GM12875 (cell line): ENCODE results near the gene UBXN7.

Experiments
- H3K4me3 ChIP-seq: one replicate; pipeline ENCODE4 v1.5.1; 2011; ENCODE audit warnings: low read depth, low read length, control low read depth
- TF ChIP-seq, protein P1 (sequence below): IDR thresholded peaks from 2 replicates; pipeline ENCODE4 v1.5.1; 2011; ENCODE audit warnings: low read depth, mild to moderate bottlenecking, control low read depth, inconsistent platforms, low read length, moderate library complexity, borderline replicate concordance; ENCODE audit not compliant: insufficient read depth

UBXN7 gene

DNA sequence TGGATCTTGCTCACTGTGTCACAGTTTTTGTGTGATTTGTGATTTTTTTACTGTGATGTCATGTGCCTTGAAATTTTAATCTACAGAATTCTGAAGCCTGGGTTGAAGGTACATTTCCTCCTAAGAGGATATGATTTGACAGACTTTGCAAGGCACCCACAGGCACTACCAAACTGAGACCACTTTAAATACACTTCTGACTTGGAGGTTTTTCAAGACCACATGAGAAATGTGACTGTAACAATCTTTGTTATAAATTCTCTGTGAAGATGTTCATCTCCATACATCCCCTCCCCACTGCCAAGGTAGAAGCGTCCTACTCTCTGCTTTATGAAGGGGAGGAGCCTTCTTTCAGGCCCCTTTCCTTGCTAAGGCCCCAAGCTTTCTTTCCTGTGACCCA, 22.8 kb downstream of the UBXN7 start:
- H3K4me3 ChIP-seq = no peak overlapping the region
- TF ChIP-seq, protein P1, sequence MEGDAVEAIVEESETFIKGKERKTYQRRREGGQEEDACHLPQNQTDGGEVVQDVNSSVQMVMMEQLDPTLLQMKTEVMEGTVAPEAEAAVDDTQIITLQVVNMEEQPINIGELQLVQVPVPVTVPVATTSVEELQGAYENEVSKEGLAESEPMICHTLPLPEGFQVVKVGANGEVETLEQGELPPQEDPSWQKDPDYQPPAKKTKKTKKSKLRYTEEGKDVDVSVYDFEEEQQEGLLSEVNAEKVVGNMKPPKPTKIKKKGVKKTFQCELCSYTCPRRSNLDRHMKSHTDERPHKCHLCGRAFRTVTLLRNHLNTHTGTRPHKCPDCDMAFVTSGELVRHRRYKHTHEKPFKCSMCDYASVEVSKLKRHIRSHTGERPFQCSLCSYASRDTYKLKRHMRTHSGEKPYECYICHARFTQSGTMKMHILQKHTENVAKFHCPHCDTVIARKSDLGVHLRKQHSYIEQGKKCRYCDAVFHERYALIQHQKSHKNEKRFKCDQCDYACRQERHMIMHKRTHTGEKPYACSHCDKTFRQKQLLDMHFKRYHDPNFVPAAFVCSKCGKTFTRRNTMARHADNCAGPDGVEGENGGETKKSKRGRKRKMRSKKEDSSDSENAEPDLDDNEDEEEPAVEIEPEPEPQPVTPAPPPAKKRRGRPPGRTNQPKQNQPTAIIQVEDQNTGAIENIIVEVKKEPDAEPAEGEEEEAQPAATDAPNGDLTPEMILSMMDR = no peak

DNA sequence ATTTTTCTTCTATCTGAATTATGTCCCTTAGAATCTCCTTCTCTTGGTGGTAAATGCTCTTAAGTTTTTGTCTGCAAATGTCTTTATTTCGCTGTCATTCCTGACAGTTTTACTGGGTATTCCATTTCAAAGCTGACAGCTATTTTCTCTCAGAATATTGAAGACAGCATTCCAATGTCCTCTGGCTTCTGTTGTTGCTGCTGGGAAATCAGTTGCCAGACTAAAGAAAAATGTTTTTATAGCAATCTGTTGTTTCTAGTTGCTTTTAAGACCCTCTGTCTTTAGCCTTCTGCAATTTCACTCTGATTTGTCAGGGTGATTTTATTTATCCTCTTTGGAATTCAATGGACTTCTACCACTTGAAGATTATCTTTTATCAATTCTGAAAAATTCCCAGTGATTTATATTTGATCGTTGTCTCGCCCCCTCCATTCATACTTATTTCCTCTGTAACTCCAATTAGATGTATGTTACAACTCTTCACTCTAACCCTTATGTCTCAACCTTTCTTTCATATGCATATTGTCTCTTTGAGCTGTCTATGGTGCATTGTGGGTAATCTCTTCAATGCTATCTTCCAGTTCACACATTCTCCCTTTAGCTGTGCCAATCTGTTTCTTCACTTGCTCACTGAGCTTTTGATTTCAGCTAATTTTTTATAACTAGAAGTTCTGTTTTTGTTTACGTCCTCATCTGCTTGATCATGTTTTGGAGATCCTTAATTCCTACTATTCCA, 23.5 kb downstream of the UBXN7 start:
- TF ChIP-seq, protein P1 = no peak
- no peak overlapping the region for H3K4me3 ChIP-seq

DNA sequence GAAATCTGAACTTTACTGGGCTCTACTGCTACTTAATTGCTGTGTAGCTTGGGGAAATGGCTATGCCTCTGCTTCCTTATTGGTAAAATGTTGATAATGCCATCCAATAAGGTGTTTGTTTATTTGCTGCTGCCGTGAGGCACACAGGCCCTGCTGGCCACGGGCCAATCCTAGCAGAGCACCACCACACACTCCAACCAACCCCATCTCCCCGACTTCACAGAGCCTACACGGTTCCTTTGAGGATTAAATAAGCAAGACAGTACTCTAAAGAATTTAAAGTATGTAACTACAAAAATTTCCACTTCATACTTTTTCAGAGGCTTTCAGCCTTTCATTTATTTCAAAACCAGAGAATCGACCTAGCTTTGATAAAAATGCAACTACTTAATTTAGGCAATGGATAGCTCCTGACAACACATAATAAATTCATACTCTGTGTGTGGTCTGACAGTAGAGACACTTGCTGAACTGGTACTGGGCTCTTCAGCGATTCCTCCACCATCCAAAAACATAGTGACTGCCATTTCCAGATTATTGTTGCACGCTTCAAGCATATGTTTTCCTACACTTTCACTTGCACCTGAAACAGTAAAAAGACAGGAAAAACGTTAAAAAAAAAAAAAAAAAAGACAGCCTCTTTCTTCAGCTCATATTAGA, 25.3 kb downstream of the UBXN7 start:
- TF ChIP-seq, protein P1 = no peak
- no peak overlapping the region for H3K4me3 ChIP-seq

DNA sequence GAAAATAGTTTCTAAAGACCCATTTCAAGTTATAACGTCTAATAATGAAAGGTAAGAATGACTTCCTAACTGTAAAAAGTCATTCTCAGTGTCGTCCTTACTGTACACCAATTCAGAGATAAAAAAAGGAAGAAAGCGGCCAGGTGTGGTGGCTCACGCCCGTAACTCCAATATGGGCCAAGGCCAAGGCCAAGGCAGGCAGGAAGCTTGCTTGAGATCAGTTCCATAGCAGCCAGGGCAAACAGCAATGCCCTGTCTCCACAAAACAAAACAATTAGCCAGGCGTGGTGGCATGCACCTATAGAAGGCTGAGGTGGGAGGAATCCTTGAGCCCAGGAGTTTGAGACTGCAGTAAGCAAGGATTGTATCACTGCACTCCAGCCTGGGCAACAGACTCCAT, 31.9 kb downstream of the UBXN7 start:
- TF ChIP-seq, protein P1 = no peak

DNA sequence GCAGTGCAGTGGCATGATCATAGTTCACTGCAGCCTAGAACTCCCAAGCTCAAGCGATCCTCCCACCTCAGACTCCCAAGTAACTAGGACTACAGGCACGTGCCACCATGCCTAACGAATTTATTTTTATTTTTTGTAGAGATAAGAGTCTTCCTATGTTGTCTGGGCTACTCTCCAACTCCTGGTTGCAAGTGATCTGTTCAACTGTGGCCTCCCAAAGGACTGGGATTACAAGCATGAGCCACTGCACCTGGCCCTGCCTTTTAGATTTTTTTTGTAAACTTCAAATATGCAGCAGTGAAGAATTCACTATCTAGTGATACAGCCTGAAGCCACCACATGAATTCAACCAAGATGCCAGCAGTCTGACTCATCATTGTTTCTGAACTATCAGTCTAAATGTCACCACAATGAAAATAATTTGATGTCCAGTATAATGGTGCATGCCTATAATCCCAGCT, 32.7 kb downstream of the UBXN7 start:
- TF ChIP-seq, protein P1 = no peak
- no peak overlapping the region for H3K4me3 ChIP-seq

More for the DNA sequence above, 31.9 kb downstream of the UBXN7 start:
- H3K4me3 ChIP-seq = no peak overlapping the region

DNA sequence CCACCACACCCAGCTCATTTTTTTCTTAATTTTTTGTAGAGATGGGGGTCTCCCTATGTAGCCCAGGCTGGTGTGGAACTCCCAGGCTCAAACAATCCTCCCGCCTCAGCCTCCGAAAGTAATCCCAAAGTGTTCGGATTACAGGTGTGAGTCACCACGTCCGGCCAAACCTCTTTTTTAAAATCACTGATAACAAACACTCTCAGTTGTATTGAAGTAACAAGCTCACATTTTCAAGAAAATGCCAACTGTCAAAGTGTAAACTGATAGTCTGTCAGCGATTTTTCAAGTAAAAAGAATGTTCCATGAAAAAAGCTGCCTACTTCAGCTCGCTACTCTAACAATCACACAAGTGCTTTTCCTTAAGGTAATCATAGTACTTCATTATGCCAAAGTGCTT, 33.4 kb downstream of the UBXN7 start:
- no peak overlapping the region for H3K4me3 ChIP-seq
- TF ChIP-seq, protein P1 = no peak

DNA sequence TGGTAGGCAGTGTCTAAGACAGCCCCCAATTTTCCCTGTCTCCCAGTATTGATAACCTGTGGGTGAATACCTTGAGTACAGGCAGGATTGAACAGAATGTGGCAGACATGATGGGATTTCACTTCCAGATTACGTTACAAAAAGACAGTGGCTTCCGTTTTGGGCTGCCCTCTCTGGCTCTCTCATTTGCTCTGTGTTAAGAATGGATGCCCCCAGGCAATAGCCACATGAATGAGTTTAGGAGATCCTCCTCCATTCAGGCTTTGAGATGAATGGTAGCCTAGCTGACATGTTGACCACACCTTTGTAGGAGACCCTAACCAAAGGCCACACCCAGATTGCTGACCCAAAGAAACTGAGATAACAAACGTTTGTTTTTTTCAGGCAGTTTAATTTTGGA, 34.3 kb downstream of the UBXN7 start:
- TF ChIP-seq, protein P1 = no peak
- no peak overlapping the region for H3K4me3 ChIP-seq
